HEK293 (cell line): Measurements from ENCODE around the gene COX6A1.
A peak's percentile ranks its signal among the peaks of the same experiment; 100 is the strongest.

Source experiments
- CTCF ChIA-PET: fragments of 350-600 bp; formaldehyde crosslinking; extraction: SDS; loops from one replicate; lab custom pipeline; 2021; ENCODE audit warnings: antibody characterized with exemption; lab: Yijun Ruan, JAX
- POLR2A ChIA-PET: fragments of 300-600 bp; formaldehyde crosslinking; extraction: SDS; loops from one replicate; lab custom pipeline; 2020; ENCODE audit warnings: antibody characterized with exemption, inconsistent platforms; lab: Yijun Ruan, JAX
- H3K27ac ChIP-seq: fragments of 200-500 bp; sonication (Bioruptor generic); 2 replicates; pipeline ENCODE4 v1.5.1; 2014; ENCODE audit warnings: low read depth, low read length, control low read depth, inconsistent platforms; ENCODE audit errors: extremely low read depth
- H3K36me3 ChIP-seq, 2 experiments: fragments of 200-500 bp in 1 of 2; sonication (Bioruptor generic) in 1 of 2; 1 replicate in 1 of 2; 2 replicates in 1 of 2; pipeline ENCODE4 v1.5.1; 2014 to 2017; ENCODE audit warnings: inconsistent platforms in 2 of 2, low read length in 2 of 2; ENCODE audit not compliant: control insufficient read depth in 2 of 2, insufficient read depth in 1 of 2
- H3K4me1 ChIP-seq: fragments of 200-500 bp; sonication (Bioruptor generic); 2 replicates; pipeline ENCODE4 v1.5.1; 2014; ENCODE audit warnings: mild to moderate bottlenecking, low read length, inconsistent platforms; ENCODE audit not compliant: control insufficient read depth, insufficient read depth
- H3K4me3 ChIP-seq: 2 replicates; pipeline ENCODE4 v1.5.1; 2011; ENCODE audit warnings: low read depth, mild to moderate bottlenecking, control low read depth, low read length, moderate library complexity
- H3K9me3 ChIP-seq: fragments of 200-500 bp; sonication (Bioruptor generic); 2 replicates; pipeline ENCODE4 v1.5.1; 2014; ENCODE audit warnings: low read depth, low read length, inconsistent platforms; ENCODE audit not compliant: control insufficient read depth, insufficient read depth
- TRIM28 ChIP-seq: IDR thresholded peaks from 2 replicates; pipeline ENCODE4 v1.6.1; 2011; ENCODE audit warnings: low read length, control low read depth, borderline replicate concordance
- ZEB2 ChIP-seq: fragments of 450-650 bp; formaldehyde crosslinking; IDR thresholded peaks from 2 replicates; pipeline ENCODE4 v1.5.1; 2016; ENCODE audit warnings: missing biosample characterization, missing genetic modification characterization
- ZFP41 ChIP-seq: fragments of 450-650 bp; formaldehyde crosslinking; IDR thresholded peaks from 2 replicates; pipeline ENCODE4 v1.5.1; 2016; ENCODE audit warnings: missing biosample characterization, missing genetic modification characterization, borderline replicate concordance
- ZFP69B ChIP-seq: fragments of 450-650 bp; formaldehyde crosslinking; IDR thresholded peaks from 2 replicates; pipeline ENCODE4 v1.5.1; 2016; ENCODE audit warnings: missing biosample characterization, missing genetic modification characterization
- ZNF121 ChIP-seq: fragments of 450-650 bp; formaldehyde crosslinking; IDR thresholded peaks from 2 replicates; pipeline ENCODE4 v1.5.1; 2016; ENCODE audit warnings: missing biosample characterization, missing genetic modification characterization
- ZNF133 ChIP-seq: fragments of 450-650 bp; formaldehyde crosslinking; IDR thresholded peaks from 2 replicates; pipeline ENCODE4 v1.5.1; 2016; ENCODE audit warnings: missing biosample characterization, missing genetic modification characterization
- ZNF211 ChIP-seq: fragments of 450-650 bp; formaldehyde crosslinking; IDR thresholded peaks from 2 replicates; pipeline ENCODE4 v1.5.1; 2016; ENCODE audit warnings: low read depth, missing biosample characterization, missing genetic modification characterization
- ZNF350 ChIP-seq: fragments of 450-650 bp; formaldehyde crosslinking; IDR thresholded peaks from 2 replicates; pipeline ENCODE4 v1.5.0; 2017; ENCODE audit warnings: missing biosample characterization, mild to moderate bottlenecking, missing genetic modification characterization
- ZNF560 ChIP-seq: fragments of 450-650 bp; formaldehyde crosslinking; IDR thresholded peaks from 2 replicates; pipeline ENCODE4 v1.5.1; 2017; ENCODE audit warnings: missing biosample characterization, missing genetic modification characterization, borderline replicate concordance
- ZNF596 ChIP-seq: fragments of 450-650 bp; IDR thresholded peaks from 2 replicates; pipeline ENCODE4 v1.5.0; 2018; ENCODE audit warnings: missing biosample characterization, mild to moderate bottlenecking, missing genetic modification characterization, moderate library complexity
- ZNF623 ChIP-seq: fragments of 450-650 bp; formaldehyde crosslinking; IDR thresholded peaks from 2 replicates; pipeline ENCODE4 v1.5.1; 2016; ENCODE audit warnings: missing biosample characterization, missing genetic modification characterization
- ZNF626 ChIP-seq: fragments of 450-650 bp; sonication (Bioruptor Pico); formaldehyde crosslinking; IDR thresholded peaks from 2 replicates; pipeline ENCODE4 v1.5.1; 2018; ENCODE audit warnings: missing biosample characterization, missing genetic modification characterization, inconsistent platforms
- TF ChIP-seq, protein P1 (sequence below): fragments of 450-650 bp; formaldehyde crosslinking; IDR thresholded peaks from 2 replicates; pipeline ENCODE4 v1.5.1; 2016; ENCODE audit warnings: missing biosample characterization, missing genetic modification characterization, borderline replicate concordance
- TF ChIP-seq, protein P2 (sequence below): fragments of 450-650 bp; formaldehyde crosslinking; IDR thresholded peaks from 2 replicates; pipeline ENCODE4 v1.5.1; 2017; ENCODE audit warnings: missing biosample characterization, mild to moderate bottlenecking, missing genetic modification characterization, moderate library complexity
- TF ChIP-seq, protein P3 (sequence below): fragments of 450-650 bp; formaldehyde crosslinking; IDR thresholded peaks from 2 replicates; pipeline ENCODE4 v1.5.1; 2016; ENCODE audit warnings: missing biosample characterization, missing genetic modification characterization
- TF ChIP-seq, protein P4 (sequence below): sonication (generic); formaldehyde crosslinking; IDR thresholded peaks from 2 replicates; pipeline ENCODE4 v1.8.1; 2022; ENCODE audit warnings: mild to moderate bottlenecking, moderate library complexity, missing genetic modification reagents

Gene COX6A1

DNA sequence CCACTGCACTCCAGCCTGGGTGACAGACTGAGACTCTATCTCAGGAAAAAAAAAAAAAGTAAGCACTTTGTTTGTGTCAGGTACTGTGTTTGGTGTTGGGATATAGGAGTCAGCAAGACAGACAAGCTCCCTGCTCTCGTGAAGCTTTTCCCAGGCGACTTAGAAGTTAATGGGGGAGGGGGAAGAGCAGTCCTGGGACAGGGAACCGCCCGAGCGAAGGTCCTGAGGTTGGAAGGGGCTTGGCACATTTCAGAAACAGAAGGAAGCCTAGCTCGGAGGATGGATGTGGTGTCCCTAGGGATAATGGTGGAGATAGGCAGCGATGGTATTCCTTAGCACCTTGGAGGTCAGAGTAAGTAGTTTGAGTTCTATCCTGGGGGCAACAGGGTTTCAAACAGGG is 8.5 kb upstream of the COX6A1 start:
- no peaks in the 10 kb centered on the region for H3K9me3 ChIP-seq
- TF ChIP-seq ZNF626 (no peak), ZNF623 (tag by site-specific recombination) (peak; percentile 27; the same call in 1 of the 2 replicates), ZNF350 (no peak), ZEB2 (tag by site-specific recombination) (no peak)
- TF ChIP-seq, protein P1, sequence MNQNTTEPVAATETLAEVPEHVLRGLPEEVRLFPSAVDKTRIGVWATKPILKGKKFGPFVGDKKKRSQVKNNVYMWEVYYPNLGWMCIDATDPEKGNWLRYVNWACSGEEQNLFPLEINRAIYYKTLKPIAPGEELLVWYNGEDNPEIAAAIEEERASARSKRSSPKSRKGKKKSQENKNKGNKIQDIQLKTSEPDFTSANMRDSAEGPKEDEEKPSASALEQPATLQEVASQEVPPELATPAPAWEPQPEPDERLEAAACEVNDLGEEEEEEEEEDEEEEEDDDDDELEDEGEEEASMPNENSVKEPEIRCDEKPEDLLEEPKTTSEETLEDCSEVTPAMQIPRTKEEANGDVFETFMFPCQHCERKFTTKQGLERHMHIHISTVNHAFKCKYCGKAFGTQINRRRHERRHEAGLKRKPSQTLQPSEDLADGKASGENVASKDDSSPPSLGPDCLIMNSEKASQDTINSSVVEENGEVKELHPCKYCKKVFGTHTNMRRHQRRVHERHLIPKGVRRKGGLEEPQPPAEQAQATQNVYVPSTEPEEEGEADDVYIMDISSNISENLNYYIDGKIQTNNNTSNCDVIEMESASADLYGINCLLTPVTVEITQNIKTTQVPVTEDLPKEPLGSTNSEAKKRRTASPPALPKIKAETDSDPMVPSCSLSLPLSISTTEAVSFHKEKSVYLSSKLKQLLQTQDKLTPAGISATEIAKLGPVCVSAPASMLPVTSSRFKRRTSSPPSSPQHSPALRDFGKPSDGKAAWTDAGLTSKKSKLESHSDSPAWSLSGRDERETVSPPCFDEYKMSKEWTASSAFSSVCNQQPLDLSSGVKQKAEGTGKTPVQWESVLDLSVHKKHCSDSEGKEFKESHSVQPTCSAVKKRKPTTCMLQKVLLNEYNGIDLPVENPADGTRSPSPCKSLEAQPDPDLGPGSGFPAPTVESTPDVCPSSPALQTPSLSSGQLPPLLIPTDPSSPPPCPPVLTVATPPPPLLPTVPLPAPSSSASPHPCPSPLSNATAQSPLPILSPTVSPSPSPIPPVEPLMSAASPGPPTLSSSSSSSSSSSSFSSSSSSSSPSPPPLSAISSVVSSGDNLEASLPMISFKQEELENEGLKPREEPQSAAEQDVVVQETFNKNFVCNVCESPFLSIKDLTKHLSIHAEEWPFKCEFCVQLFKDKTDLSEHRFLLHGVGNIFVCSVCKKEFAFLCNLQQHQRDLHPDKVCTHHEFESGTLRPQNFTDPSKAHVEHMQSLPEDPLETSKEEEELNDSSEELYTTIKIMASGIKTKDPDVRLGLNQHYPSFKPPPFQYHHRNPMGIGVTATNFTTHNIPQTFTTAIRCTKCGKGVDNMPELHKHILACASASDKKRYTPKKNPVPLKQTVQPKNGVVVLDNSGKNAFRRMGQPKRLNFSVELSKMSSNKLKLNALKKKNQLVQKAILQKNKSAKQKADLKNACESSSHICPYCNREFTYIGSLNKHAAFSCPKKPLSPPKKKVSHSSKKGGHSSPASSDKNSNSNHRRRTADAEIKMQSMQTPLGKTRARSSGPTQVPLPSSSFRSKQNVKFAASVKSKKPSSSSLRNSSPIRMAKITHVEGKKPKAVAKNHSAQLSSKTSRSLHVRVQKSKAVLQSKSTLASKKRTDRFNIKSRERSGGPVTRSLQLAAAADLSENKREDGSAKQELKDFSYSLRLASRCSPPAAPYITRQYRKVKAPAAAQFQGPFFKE (tag by site-specific recombination) = no peak
- TF ChIP-seq, protein P2, sequence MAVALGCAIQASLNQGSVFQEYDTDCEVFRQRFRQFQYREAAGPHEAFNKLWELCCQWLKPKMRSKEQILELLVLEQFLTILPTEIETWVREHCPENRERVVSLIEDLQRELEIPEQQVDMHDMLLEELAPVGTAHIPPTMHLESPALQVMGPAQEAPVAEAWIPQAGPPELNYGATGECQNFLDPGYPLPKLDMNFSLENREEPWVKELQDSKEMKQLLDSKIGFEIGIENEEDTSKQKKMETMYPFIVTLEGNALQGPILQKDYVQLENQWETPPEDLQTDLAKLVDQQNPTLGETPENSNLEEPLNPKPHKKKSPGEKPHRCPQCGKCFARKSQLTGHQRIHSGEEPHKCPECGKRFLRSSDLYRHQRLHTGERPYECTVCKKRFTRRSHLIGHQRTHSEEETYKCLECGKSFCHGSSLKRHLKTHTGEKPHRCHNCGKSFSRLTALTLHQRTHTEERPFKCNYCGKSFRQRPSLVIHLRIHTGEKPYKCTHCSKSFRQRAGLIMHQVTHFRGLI = no peak
- no peak overlapping the region for H3K4me3 ChIP-seq
- CTCF ChIA-PET = interaction anchor here (0.5 to 4.2 kb wide), 21 partner anchors 9 to 201 kb away, joined by 3 to 39 read pairs (median 4); partner anchors contain the start of gene SRSF9
- POLR2A ChIA-PET = interaction anchor here (0.9 kb wide), 1 partner anchor 9 kb away, joined by 5 read pairs; the partner anchor contains the start of gene COX6A1
- no peaks in the 10 kb centered on the region for H3K36me3 ChIP-seq
- H3K27ac ChIP-seq = no peak overlapping the region
- H3K4me1 ChIP-seq = no peaks in the 10 kb centered on the region

DNA sequence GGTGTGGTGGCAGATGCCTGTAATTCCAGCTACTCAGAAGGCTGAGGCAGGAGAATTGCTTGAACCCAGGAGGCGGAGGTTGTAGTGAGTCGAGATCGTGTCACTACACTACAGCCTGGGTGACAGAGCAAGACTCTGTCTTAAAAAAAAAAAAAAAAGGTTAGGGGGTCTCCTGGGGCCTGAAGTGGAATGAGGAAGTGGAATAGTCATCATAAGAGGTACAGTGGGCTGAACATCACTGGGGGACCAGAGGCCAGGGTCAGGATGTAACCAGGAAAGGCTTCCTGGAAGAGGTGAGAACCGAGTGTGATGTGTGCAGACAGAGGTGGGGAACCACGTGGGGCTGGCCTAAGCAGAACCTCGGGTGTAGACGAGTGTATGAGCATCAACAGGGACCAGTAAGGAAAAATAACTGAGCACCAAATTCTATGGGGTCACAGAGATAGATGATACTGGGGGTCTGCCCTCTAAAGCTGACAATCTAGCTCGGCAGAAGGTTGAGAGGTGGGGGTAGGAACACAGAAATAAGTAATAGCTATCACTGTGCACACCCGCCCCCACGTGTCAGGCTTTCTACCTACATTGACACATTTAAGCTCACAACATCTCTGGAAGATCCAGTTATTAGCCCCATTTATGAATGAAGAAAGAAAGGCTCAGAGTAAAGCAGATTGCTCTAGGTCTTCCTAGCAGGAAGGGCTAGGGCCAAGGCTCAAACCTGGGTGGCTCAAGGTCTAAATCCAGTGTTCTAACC is 5.0 kb upstream of the COX6A1 start:
- TF ChIP-seq TRIM28 (no peak), ZNF133 (tag by site-specific recombination) (no peak)
- Histone ChIP-seq H3K36me3 (no peaks in the 10 kb centered on the region), H3K4me1 (no peaks in the 10 kb centered on the region), H3K9me3 (no peaks in the 10 kb centered on the region), H3K27ac (no peak overlapping the region), H3K4me3 (no peak overlapping the region)
- POLR2A ChIA-PET = no interaction called here
- CTCF ChIA-PET = interaction anchor here (0.6 to 2.9 kb wide), 2 partner anchors 39 to 66 kb away, joined by 6 to 13 read pairs; no protein-coding TSS in a partner anchor

DNA sequence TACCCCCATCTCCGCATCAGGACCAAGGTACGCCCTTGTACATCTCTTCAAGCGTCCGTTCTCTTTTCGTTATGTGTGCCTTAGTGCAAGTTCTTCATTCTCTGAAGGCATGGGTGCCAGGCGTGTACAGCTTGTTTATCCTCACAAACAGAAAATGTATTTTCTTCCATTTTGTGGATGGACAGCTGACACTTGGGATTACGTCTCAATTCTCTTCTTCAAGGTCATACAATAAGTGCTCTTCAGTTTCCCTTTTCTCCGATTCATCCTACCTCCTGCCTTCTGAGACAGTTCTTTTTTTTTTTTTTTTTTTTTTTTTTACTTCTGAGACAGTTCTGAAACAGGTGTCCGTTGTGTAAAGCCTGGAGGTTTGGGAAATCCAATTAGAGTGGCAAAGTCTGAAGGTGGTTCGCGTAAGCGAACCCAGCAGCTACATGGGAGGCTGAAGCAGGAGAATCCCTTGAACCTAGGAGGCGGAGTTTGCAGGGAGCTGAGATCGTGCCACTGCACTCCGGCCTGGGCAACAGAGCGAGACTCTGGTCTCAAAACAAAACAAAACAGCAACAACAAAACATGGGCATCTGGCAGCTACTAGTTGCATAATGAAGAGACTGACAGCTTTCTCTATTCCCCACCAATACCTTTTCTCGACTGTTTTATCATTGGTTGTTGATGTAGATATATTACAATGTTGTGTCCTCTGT is 734 bp downstream of the COX6A1 start:
- ChIA-PET CTCF (interaction anchor here (0.6 to 4.3 kb wide), 14 partner anchors 9 to 231 kb away, joined by 3 to 20 read pairs (median 4); no protein-coding TSS in a partner anchor), POLR2A (interaction anchor here (0.6 to 2.4 kb wide), 10 partner anchors 9 to 1053 kb away, joined by 3 to 17 read pairs (median 4); partner anchors contain the start of gene RPLP0)
- H3K4me1 ChIP-seq = no peaks in the 10 kb centered on the region
- H3K36me3 ChIP-seq = peaks cover 28 to 40% of the 10 kb centered on the region in 2 experiments; a peak in 2 of 3 replicates
- H3K27ac ChIP-seq = peak overlapping the region; percentile 75
- H3K9me3 ChIP-seq = no peaks in the 10 kb centered on the region
- H3K4me3 ChIP-seq = peak overlapping the region; percentile 90
- TF ChIP-seq, protein P3, sequence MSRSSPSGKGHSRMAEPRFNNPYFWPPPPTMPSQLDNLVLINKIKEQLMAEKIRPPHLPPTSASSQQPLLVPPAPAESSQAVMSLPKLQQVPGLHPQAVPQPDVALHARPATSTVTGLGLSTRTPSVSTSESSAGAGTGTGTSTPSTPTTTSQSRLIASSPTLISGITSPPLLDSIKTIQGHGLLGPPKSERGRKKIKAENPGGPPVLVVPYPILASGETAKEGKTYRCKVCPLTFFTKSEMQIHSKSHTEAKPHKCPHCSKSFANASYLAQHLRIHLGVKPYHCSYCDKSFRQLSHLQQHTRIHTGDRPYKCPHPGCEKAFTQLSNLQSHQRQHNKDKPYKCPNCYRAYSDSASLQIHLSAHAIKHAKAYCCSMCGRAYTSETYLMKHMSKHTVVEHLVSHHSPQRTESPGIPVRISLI (tag by site-specific recombination) = peak; percentile 86
- TF ChIP-seq ZNF596 (tag by site-specific recombination) (no peak), ZNF211 (tag by site-specific recombination) (no peak), ZFP41 (tag by site-specific recombination) (no peak), ZFP69B (tag by site-specific recombination) (0 out of 2 replicates have a peak, but pooled peaks have one; percentile 4), ZNF560 (tag by site-specific recombination) (no peak), ZNF121 (tag by site-specific recombination) (peak; percentile 78)
- TF ChIP-seq, protein P4, sequence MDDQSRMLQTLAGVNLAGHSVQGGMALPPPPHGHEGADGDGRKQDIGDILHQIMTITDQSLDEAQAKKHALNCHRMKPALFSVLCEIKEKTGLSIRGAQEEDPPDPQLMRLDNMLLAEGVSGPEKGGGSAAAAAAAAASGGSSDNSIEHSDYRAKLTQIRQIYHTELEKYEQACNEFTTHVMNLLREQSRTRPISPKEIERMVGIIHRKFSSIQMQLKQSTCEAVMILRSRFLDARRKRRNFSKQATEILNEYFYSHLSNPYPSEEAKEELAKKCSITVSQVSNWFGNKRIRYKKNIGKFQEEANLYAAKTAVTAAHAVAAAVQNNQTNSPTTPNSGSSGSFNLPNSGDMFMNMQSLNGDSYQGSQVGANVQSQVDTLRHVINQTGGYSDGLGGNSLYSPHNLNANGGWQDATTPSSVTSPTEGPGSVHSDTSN (CRISPR knock-in tag) = no peak
